Activated CD4-positive, CD25-positive, alpha-beta regulatory T cell treated with anti-CD3 and anti-CD28 coated beads, Interleukin-2, amount 50 U/mL, for 72 hours (primary cell): ENCODE data around the gene PDSS1.
"Not testable (repeated sequence)": the region's sequence is repeated elsewhere in the genome, so short reads cannot be mapped to it uniquely, and the experiment has no call there.

Experiments
- DNase-seq: peaks from one replicate; pipeline ENCODE4 v3.0.0; 2021

PDSS1 gene

DNA sequence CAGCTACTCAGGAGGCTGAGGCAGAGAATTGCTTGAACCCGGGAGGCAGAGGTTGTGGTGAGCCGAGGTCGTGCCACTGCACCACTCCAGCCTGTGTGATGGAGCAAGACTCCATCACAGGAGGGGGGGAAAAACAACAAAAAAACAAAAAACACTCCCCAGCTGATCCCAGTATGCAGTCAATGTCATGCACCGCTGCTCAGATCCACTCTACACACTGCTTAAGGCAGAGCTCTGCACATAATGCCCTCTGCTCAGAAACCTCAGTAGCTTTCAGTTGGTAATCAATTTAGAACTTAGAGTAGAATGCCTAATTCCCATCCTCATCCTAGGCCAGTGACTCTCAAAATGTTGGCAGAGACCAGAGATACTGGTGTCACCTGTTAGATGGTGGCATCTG is 43.9 kb downstream of the PDSS1 start:
- DNase-seq: no peak

DNA sequence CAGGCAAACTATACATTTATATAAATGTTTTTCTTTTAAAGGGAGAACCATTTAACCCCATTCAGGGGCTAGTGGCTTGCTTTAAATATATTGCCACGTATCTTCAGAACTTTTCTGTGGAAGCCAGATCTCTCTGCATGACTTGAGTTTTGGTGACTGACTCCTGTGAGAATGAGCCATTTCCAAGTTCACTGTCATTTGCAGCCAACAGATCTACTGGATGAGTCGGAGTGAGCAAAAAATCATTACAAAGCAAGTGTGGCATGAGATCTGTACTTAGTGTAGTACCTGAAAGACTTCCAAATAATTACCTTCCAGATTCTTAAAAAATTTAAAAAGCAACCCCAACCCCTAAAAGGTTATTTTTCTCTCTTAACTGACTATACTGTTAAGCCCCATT is 45.6 kb downstream of the PDSS1 start:
- DNase-seq: no peak

DNA sequence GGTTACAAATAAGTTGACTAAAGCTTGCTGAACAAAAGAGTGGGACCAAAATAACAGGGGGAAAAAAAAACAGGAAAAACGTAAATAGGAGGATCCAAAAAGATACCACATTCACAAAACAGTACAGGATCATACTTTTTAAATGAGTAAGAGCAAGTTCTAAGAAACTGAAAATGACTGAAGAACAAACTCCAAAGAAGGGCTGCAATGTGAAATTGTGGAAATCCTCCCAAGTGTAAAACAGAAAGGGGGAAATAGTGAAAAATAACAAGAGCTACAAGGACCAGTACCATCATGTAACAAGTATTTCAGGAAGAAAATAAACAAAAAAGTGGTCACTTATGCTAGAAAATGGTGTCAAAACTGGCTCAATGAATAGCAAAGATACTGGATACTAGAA is 46.3 kb downstream of the PDSS1 start:
- DNase-seq: no peak

DNA sequence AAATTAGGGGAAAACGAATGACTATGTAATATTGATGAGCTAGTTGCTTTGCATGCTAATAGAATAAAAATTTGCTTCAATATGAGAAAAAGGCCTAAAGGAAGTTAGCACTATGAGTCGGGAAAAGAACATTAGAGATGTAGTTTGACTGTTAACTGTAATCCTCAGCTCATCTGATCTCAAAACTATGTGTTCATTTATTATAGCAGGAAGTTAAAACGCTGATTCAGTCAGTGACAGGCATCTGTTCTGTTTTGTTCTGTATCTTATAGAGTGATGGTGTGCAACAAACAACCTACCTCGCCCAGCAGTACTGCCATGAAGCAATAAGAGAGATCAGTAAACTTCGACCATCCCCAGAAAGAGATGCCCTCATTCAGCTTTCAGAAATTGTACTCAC is 48.6 kb downstream of the PDSS1 start:
- DNase-seq: no peak

DNA sequence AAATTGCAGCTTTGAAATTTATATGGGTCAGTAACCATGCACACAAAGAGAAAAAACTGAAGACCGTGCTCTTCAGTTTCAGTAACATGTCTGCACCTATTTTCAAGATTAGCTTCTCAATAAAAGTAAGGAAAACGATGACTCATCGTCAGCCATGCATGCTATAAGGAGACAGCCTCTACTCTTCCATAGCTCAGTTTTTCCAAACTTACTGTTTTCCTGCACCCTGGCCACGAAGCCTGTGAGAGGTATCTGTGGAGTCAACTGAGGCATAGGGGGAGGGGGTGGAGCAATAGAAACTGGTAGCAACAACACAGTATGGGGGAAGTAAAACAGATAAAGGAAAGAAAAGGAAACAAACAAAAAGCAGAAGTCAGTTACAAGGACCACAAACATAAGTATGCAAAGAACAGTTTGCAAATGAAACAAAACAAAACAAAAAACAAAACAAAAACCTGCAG is 58.0 kb downstream of the PDSS1 start:
- no peak for DNase-seq

DNA sequence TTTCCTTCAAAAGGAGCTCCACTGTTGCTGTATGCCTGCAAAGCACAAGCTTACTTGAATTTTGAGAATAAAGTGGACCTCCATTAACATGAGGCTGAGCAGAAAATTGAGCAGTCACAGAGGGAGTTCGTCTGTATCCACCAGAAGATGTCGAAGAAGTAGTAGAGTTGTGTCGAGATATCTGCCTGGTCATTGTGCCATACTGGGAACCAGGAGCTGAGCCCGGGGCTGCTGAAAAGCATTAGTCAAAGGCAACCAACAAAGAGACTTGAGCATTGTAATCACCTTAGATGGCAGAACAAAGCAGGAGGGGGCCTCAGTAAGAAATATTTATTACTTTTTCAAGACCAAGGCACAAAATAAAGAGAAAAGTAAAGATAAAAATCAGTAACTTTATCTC is 61.5 kb downstream of the PDSS1 start:
- DNase-seq: no peak

DNA sequence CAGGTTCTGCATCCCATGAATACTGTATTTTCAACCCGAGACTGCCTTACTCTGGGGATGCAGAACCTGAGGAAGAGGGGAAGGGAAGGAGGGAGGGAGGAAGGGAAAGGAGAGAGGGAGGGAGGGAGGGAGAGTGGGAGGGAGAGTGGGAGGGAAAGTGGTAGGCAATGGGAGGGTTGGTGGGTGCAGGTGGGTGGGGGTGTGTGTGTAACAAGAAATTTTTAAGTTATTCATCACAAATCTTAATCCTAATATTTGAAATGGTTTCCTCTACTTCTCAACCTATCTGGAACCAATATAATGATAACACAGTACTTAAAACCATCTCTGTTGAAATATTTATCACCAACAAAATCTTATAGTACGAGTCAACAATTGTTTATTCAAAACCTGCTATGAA is 68.0 kb downstream of the PDSS1 start:
- DNase-seq: no peak

DNA sequence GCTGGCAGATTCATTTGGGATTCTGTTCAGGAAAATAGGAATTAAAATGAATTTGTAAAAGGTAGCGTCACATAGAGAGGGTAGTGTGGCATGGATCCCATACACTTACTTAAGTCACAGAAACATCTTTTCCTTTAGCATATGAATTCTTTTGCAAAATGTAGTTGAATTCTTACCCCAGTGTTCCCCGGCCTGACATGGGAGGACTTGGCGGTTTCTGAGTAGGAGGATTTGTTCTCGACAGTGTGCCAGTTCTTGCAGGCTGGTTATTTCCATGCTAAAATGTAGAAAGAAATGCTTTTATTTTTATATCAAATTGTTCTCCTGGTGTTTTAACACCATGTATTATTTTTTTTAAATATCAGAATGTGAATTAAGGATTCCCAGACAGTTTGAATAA is 72.6 kb downstream of the PDSS1 start:
- no peak for DNase-seq

DNA sequence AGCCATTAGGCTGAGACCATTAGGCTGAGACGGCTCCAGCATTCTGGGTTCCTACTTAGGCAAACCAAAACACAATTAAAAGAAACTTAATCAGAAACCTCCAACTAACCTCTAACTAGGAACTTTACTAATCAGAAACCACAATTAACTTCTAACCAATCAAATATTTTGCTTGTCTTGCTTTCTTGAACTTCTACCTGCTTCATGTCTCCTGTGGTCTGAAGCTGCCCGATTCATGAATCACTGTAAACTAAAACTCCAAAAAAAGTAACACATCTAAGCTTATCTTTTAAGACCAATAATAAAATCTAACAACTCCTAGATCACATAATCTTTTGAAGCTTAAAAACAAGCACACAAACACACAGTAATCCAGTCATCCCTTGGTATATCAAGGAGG is 76.1 kb downstream of the PDSS1 start:
- DNase-seq: no peak

DNA sequence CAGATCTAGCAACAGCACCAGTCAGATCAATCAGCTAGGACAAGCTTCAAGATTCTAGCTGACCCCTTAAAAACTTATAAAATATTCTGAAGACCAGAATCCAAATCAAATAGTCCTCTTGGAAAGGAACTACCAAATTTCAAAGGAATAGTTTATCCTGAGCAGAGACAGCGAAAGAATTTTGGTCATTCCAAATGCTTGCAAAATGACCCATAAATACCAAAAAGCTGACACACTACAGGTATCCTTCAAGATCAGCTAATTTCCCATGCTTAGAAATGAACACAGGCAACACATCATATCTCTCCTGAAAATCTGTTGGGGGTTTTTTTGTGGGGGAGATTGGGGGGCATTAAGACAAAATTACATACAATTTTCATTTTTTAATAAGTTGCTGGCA is 78.8 kb downstream of the PDSS1 start:
- no peak for DNase-seq

DNA sequence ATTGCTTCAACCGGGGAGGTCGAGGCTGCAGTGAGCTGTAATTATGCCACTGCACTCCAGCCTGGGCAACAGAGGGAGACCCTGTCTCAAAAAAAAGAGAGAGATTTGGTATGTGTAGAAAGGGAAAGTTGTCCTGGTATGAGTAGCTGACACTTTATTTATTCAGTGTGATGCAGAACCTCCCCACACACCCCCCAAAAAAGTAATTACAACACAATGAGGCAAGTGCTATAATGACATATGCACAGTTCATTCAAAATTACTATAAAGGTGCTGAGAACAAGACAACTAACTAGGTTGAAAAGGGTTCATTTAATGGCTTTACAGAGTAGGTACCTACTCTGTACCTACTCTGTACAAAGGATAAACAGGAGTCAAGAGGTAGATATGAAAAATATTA is 80.2 kb downstream of the PDSS1 start:
- no peak for DNase-seq

DNA sequence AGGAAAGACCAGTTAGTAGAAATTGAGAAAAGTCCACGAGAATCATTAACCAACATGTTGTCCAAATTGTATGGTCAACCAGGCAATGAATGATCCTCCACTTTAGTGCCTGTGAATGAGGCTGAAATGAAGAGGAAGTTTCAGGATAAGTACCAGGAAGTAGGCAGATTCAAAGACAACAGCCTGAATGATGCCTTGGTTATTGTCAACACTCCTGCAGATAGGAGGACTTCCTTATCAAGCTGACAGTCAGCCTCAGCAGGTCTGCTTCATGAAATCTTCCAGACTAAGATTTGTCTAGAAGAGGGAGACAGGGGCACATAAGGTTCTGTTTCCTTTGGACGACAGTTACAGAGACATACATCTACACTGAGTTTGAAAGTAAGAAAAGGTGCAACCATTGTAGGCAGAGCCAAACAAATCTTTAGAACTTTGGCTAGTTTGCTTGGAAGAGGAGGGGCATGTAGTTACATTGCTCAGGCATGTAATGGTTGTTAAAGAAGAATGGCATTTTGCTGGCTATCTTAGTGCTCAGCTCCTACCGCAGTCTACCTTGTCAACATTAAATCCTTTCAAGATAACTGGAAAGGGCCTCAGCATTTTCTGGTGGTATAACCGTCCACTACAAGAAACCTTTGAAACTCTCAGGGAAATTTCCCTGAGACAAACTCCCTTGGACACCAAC is 81.8 kb downstream of the PDSS1 start:
- no peak for DNase-seq

DNA sequence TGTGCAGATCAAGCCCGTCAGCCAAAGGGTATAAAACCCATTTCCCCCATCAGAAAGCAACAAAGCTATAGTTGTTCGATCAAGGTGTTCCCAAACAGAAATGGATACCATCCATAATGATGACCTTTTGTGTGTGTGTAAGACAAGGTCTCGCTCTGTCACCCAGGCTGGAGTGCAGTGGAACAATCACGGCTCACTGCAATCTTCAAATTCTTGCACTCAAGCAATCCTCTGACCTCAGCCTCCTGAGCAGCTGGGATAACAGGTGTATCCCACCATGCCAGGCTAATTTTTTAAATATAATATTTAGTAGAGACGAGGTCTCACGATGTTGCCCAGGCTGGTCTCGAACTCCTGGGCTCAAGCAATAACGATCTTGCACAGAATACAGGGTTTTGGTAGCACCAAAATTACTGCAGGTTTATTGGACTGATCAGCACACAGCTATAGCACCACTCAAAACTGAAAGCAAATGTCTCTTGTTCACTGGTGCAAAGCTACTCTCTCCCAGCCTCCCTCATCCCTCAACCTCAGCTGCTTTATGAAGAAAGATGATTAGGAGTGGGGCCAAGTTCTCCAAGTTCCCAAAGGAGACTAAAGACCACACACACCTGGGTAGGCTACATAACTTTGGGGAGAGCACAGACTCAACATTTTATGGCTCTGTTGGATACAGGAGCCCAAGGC is 82.7 kb downstream of the PDSS1 start:
- DNase-seq: no peak

DNA sequence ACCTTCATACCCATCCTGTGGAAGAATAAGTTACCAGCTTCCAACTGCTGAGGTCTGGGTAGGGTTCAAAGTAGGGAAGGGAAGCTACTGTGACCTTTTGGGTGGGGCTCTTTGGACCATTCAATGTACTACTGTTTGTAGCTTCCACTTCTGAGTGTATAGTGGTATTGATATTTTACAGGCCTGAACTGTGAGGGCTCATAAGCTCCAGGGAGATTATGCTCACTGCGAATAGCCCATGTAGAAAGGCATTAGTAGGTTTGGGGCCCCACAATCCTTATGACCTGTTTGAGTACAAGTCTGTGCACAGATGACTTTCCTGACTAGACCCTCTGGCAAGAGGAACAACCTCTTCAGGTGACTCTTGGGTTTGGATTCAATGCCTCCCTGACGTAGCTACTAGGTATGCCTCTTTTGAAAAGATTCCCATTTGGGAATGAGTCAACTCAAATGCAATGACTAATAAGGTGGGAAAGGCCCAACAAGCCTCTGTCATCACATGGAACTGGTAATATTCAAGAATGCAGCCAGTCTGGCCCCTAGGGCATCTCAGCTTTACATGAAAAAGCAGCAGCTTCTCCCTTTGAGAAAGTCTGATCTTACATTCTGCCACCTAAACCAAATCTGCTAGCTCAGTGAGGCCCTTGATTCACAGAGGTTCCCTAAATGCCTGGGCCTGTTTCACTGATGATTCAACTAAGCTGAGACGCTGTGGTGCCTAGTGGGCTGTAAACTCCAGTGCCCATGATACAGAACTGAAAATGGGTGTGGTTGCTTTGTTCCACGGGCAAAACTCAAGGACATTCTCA is 83.5 kb downstream of the PDSS1 start:
- DNase-seq: no peak

DNA sequence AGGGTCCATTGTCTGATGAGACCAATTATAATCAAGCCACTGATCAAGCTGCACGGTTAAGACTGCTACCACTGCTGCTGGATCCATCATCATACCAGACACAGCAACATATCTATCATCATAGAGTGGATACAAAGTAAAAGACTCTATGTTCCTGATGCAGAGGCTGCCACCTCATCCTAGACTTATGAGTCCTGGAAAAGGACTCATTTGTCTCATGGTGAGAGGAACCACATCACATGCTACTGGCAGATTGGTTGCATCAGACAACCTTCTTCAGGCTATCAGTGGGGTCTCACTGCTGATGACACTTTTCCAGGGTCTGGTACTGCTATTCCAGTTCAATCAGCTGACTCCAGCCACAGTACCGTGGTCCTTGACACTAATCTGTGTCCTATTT is 84.3 kb downstream of the PDSS1 start:
- no peak for DNase-seq

DNA sequence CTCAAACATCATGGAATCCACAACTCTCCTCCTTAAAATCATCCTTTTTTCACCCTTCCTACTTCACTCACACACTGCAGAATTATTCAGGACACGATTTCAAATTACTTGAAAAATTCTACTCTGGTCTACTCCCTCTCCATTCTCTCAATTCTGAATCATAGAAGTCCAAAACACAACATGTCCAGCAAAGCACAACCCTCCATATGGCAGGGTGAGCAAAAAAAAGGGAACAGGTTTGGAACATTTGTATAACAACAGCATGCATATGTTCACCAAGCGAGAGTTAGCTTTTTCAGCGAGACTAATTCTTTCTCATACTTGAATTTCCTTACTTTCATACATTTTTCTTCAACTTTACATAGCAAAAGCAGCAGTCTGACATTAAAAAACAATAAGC is 89.9 kb downstream of the PDSS1 start:
- DNase-seq: no peak

DNA sequence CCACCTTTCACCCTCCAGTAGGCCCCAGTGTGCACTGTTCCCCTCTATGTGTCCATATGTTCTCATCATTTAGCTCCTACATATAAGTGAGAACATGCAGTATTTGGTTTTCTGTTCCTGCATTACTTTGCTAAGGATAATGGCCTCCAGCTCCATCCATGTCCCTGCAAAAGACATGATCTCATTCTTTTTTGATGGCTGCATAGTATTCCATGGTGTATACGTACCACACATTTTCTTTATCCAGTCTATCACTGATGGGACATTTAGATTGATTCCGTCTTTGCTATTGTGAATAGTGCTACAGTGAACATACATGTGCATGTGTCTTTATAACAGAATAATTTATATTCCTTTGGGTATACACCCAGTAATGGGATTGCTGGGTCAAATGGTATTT is 92.3 kb downstream of the PDSS1 start:
- DNase-seq: not testable (repeated sequence)

DNA sequence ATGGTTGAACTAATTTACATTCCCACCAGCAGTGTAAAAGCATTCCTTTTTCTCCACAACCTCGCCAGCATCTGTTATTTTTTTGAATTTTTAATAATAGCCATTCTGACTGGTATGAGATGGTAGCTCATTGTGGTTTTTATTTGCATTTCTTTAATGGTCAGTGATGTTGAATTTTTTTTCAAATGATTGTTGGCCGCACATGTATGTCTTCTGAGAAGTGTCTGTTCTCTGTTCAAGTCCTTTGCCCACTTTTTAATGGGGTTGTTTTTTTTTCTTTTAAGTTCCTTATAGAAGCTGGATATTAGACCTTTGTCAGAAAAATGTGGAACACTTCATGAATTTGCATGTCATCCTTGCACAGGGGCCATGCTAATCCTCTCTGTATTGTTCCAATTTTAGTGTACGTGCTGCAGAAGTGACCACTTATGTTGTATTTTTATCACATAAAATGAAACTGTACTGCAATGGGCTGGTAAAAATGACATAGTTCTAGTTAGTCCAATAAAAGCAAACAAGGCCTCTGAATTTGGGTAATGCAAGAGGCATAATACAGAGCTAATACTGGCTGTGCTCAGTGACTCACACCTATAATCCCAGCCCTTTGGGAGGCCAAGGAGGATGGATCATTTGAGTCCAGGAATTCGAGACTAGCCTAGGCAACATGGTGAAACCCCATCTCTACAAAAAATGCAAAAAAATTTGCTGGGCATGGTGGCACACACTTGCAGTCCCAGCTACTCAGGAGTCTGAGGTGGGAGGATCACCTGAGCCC is 92.9 kb downstream of the PDSS1 start:
- no peak for DNase-seq

DNA sequence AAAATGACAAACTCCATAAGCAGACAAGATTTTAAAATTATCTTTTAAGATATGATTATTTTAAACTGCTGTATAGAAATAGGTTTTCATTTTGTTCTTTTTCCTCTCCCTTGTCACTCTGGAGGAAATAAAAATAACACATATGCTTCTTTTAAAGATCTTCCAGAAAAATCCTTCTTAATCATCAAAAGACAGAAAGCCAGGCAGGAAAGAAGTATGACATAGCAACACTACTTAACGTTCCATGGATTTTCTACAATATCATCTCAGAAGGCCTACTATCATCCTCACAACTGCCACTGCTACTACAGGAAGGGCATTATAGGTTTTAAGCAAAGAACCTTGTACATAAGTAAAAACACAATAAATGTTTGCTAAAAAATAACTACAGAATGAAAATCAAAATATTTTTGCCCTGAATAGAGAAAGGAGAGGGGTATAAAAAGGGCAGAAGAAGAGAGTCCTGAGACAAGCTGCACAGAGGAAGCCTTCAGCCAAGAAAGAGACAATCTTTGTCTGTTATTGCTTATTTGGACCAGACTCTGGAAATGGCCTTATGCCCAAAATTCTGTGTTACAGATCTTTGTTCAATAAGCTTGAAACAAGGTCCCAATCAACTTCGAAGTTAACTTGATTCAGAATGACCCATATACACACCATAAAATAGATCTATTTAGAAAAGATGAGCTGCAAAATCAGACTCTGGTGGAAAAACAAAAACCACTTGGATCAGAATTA is 95.4 kb downstream of the PDSS1 start:
- no peak for DNase-seq
